ENCODE data around the gene UPK3BL1.
"Not testable (repeated sequence)": the region's sequence is repeated elsewhere in the genome, so short reads cannot be mapped to it uniquely, and the experiment has no call there.

- TF ChIP-seq, protein P1, sequence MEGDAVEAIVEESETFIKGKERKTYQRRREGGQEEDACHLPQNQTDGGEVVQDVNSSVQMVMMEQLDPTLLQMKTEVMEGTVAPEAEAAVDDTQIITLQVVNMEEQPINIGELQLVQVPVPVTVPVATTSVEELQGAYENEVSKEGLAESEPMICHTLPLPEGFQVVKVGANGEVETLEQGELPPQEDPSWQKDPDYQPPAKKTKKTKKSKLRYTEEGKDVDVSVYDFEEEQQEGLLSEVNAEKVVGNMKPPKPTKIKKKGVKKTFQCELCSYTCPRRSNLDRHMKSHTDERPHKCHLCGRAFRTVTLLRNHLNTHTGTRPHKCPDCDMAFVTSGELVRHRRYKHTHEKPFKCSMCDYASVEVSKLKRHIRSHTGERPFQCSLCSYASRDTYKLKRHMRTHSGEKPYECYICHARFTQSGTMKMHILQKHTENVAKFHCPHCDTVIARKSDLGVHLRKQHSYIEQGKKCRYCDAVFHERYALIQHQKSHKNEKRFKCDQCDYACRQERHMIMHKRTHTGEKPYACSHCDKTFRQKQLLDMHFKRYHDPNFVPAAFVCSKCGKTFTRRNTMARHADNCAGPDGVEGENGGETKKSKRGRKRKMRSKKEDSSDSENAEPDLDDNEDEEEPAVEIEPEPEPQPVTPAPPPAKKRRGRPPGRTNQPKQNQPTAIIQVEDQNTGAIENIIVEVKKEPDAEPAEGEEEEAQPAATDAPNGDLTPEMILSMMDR (tag by site-specific recombination; IDR thresholded peaks at IDR 0.05), result not testable (repeated sequence)
- not testable (repeated sequence) for TF ChIP-seq SP3 (tag by site-specific recombination; IDR thresholded peaks at IDR 0.05); ZNF707 (tag by site-specific recombination; IDR thresholded peaks at IDR 0.05); REST (tag by site-specific recombination; IDR thresholded peaks at IDR 0.05); ZNF26 (tag by site-specific recombination; IDR thresholded peaks at IDR 0.05); PBX3 (CRISPR knock-in tag; IDR thresholded peaks at IDR 0.05); ZNF146 (tag by site-specific recombination; IDR thresholded peaks at IDR 0.05)
- TF ChIP-seq, protein P2, sequence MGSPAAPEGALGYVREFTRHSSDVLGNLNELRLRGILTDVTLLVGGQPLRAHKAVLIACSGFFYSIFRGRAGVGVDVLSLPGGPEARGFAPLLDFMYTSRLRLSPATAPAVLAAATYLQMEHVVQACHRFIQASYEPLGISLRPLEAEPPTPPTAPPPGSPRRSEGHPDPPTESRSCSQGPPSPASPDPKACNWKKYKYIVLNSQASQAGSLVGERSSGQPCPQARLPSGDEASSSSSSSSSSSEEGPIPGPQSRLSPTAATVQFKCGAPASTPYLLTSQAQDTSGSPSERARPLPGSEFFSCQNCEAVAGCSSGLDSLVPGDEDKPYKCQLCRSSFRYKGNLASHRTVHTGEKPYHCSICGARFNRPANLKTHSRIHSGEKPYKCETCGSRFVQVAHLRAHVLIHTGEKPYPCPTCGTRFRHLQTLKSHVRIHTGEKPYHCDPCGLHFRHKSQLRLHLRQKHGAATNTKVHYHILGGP (tag by site-specific recombination; IDR thresholded peaks at IDR 0.05), result not testable (repeated sequence)
Measured at GRCh38 chr7:102671166-102671955, 28.8 kb upstream of the UPK3BL1 start, which contains the start of gene POLR2J2.

Measured in HEK293 (cell line).